Mesenchymal stem cell (in vitro differentiated cells and primary cell): ENCODE measurements around the gene RNASE8.

Source experiments
- DNase-seq: peaks from one replicate; pipeline ENCODE4 v3.0.0-alpha.2; 2013
- H2AFZ ChIP-seq: one replicate; pipeline ENCODE4 v1.6.1; 2013; ENCODE audit warnings: low read depth, mild to moderate bottlenecking, control low read depth, inconsistent platforms, low read length, moderate library complexity
- H2AK5ac ChIP-seq: 2 replicates; pipeline ENCODE4 v1.6.1; 2013; ENCODE audit warnings: low read length, moderate library complexity, mild to moderate bottlenecking, inconsistent platforms; ENCODE audit not compliant: severe bottlenecking
- H2BK120ac ChIP-seq: one replicate; pipeline ENCODE4 v1.6.1; 2013; ENCODE audit warnings: low read depth, mild to moderate bottlenecking, inconsistent platforms, low read length, moderate library complexity
- H2BK12ac ChIP-seq, 2 experiments: one replicate each; pipeline ENCODE4 v1.6.1; 2013; ENCODE audit warnings: inconsistent platforms in 2 of 2, low read length in 2 of 2, mild to moderate bottlenecking in 2 of 2, moderate library complexity in 2 of 2, control low read depth in 1 of 2
- H2BK15ac ChIP-seq: one replicate; pipeline ENCODE4 v1.6.1; 2013; ENCODE audit warnings: mild to moderate bottlenecking, low read depth, inconsistent platforms; ENCODE audit not compliant: poor library complexity, severe bottlenecking
- H2BK5ac ChIP-seq: 2 replicates; pipeline ENCODE4 v1.6.1; 2013; ENCODE audit warnings: low read depth, mild to moderate bottlenecking, low read length, control low read depth, inconsistent platforms; ENCODE audit not compliant: poor library complexity, severe bottlenecking
- H3K14ac ChIP-seq, 2 experiments: one replicate each; pipeline ENCODE4 v1.6.1; 2013; ENCODE audit warnings: inconsistent platforms in 2 of 2, low read length in 2 of 2, control low read depth in 1 of 2, mild to moderate bottlenecking in 1 of 2, moderate library complexity in 1 of 2
- H3K18ac ChIP-seq, 2 experiments: one replicate each; pipeline ENCODE4 v1.6.1; 2013; ENCODE audit warnings: inconsistent platforms in 2 of 2, low read length in 2 of 2, control low read depth in 1 of 2, low read depth in 1 of 2, mild to moderate bottlenecking in 1 of 2
- H3K23ac ChIP-seq, 2 experiments: one replicate each; pipeline ENCODE4 v1.6.1; 2013; ENCODE audit warnings: inconsistent platforms in 2 of 2, low read length in 2 of 2, mild to moderate bottlenecking in 2 of 2, moderate library complexity in 2 of 2, control low read depth in 1 of 2
- H3K27ac ChIP-seq: 2 replicates; pipeline ENCODE4 v1.5.1; 2013; ENCODE audit warnings: mild to moderate bottlenecking, moderate library complexity, low read length, control low read depth, inconsistent platforms; ENCODE audit not compliant: poor library complexity, severe bottlenecking
- H3K27me3 ChIP-seq, 2 experiments: 2 replicates each; pipeline versions ENCODE4 v1.6.1 to v1.7.0; 2013; ENCODE audit warnings: low read length in 2 of 2, mild to moderate bottlenecking in 2 of 2, moderate library complexity in 2 of 2, control low read depth in 1 of 2, inconsistent platforms in 1 of 2; ENCODE audit not compliant: control insufficient read depth in 1 of 2, insufficient read depth in 1 of 2
- H3K36me3 ChIP-seq, 2 experiments: 2 replicates each; pipeline versions ENCODE4 v1.6.1 to v1.7.0; 2013; ENCODE audit warnings: low read length in 2 of 2, control low read depth in 1 of 2, inconsistent platforms in 1 of 2, low read depth in 1 of 2, mild to moderate bottlenecking in 1 of 2; ENCODE audit not compliant: insufficient read depth in 2 of 2, control insufficient read depth in 1 of 2
- H3K4ac ChIP-seq, 2 experiments: one replicate each; pipeline ENCODE4 v1.6.1; 2013; ENCODE audit warnings: inconsistent platforms in 2 of 2, low read length in 2 of 2, mild to moderate bottlenecking in 2 of 2, moderate library complexity in 2 of 2, control low read depth in 1 of 2, low read depth in 1 of 2
- H3K4me1 ChIP-seq: 2 replicates; pipeline ENCODE4 v1.6.1; 2013; ENCODE audit warnings: low read depth, low read length, control low read depth; ENCODE audit not compliant: control insufficient read depth, insufficient read depth
- H3K4me2 ChIP-seq: 2 replicates; pipeline ENCODE4 v1.6.1; 2013; ENCODE audit warnings: low read length, mild to moderate bottlenecking, inconsistent platforms; ENCODE audit not compliant: poor library complexity, severe bottlenecking
- H3K4me3 ChIP-seq, 2 experiments: 2 replicates each; pipeline versions ENCODE4 v1.5.1 to v1.7.0; 2013; ENCODE audit warnings: low read length in 2 of 2, mild to moderate bottlenecking in 2 of 2, control low read depth in 1 of 2, low read depth in 1 of 2; ENCODE audit not compliant: insufficient read depth in 1 of 2
- H3K79me1 ChIP-seq: replicated peaks from 2 replicates; pipeline ENCODE4 v1.6.1; 2013; ENCODE audit warnings: mild to moderate bottlenecking, control low read depth, low read length, inconsistent platforms; ENCODE audit not compliant: poor library complexity, severe bottlenecking
- H3K9ac ChIP-seq: 2 replicates; pipeline ENCODE4 v1.7.0; 2013; ENCODE audit warnings: mild to moderate bottlenecking, low read length, moderate library complexity
- H3K9me3 ChIP-seq: 2 replicates; pipeline ENCODE4 v1.7.0; 2013; ENCODE audit warnings: mild to moderate bottlenecking, low read length; ENCODE audit not compliant: control insufficient read depth
- H4K8ac ChIP-seq: one replicate; pipeline ENCODE4 v1.6.1; 2013; ENCODE audit warnings: inconsistent platforms, mild to moderate bottlenecking, low read length, moderate library complexity
- H4K91ac ChIP-seq: one replicate; pipeline ENCODE4 v1.6.1; 2013; ENCODE audit warnings: mild to moderate bottlenecking, low read length, inconsistent platforms
- WGBS: methylation state at CpG from one replicate; pipeline ENCODE4 v1.1.7; 2013; ENCODE audit warnings: mixed read lengths; 5-methylcytosine and 5-hydroxymethylcytosine counted together

RNASE8 gene

GRCh38 chr14:21101802-21102413, 44.3 kb downstream of the RNASE8 start:
- DNase-seq: no peak

GRCh38 chr14:21102521-21103410, 45.1 kb downstream of the RNASE8 start:
- no peak overlapping the region for H2BK5ac ChIP-seq
- no peaks in the 10 kb centered on the region for H3K9me3 ChIP-seq
- H2AK5ac ChIP-seq: peak overlapping the region; percentile 37
- no peak overlapping the region for H4K91ac ChIP-seq
- 30% methylated on average over 9 of the region's 9 CpGs for WGBS
- no peak for DNase-seq
- H2BK15ac ChIP-seq: no peak overlapping the region
- H2BK120ac ChIP-seq: no peak overlapping the region
- H4K8ac ChIP-seq: no peak overlapping the region
- peak overlapping the region in 1 of 2 experiments; percentile 93 for H3K4me3 ChIP-seq
- H2BK12ac ChIP-seq: no peak overlapping the region
- H3K23ac ChIP-seq: no peak overlapping the region
- H3K79me1 ChIP-seq: peaks cover 12% of the 10 kb centered on the region
- no peaks in the 10 kb centered on the region for H3K27me3 ChIP-seq
- H3K18ac ChIP-seq: no peak overlapping the region
- H3K27ac ChIP-seq: no peak overlapping the region
- H3K4me2 ChIP-seq: peak overlapping the region; percentile 35
- H3K14ac ChIP-seq: no peak overlapping the region
- no peak overlapping the region for H3K4ac ChIP-seq
- H3K4me1 ChIP-seq: peaks cover 25% of the 10 kb centered on the region
- H3K36me3 ChIP-seq: no peaks in the 10 kb centered on the region
- peak overlapping the region; percentile 99 for H3K9ac ChIP-seq
- H2AFZ ChIP-seq: peak overlapping the region; percentile 36

More at GRCh38 chr14:21101802-21102413, 44.3 kb downstream of the RNASE8 start:
- WGBS: 75% methylated on average over 6 of the region's 8 CpGs
- peak overlapping the region; percentile 99 for H3K9ac ChIP-seq
- H3K4me2 ChIP-seq: no peak overlapping the region
- H3K27me3 ChIP-seq: no peaks in the 10 kb centered on the region
- H3K36me3 ChIP-seq: no peaks in the 10 kb centered on the region
- H3K4me1 ChIP-seq: peaks cover 23% of the 10 kb centered on the region
- no peaks in the 10 kb centered on the region for H3K9me3 ChIP-seq
- no peak overlapping the region for H4K8ac ChIP-seq
- H2AFZ ChIP-seq: no peak overlapping the region
- no peak overlapping the region for H3K4me3 ChIP-seq
- H2BK15ac ChIP-seq: no peak overlapping the region
- H3K18ac ChIP-seq: no peak overlapping the region
- H3K14ac ChIP-seq: no peak overlapping the region
- no peak overlapping the region for H2BK5ac ChIP-seq
- H3K27ac ChIP-seq: no peak overlapping the region
- no peak overlapping the region for H4K91ac ChIP-seq
- H3K79me1 ChIP-seq: peaks cover 12% of the 10 kb centered on the region
- no peak overlapping the region for H2BK12ac ChIP-seq
- H3K4ac ChIP-seq: no peak overlapping the region
- no peak overlapping the region for H2BK120ac ChIP-seq
- peak overlapping the region; percentile 1 for H2AK5ac ChIP-seq
- no peak overlapping the region for H3K23ac ChIP-seq

DNA sequence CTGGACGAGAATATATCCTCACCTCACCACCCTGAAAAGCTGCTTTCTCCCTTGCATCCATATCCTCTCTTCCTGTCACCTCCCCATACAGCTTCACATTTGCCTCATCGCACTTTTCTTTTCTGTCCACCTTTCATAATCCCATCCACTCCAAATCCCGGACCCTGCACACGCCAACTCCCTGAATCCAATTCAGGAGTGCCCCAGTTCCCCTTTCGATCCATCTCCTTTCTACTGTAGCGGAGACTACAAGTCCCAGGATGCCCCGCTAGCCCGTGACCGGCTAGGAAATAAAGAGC, 45.7 kb downstream of the RNASE8 start:
- no peaks in the 10 kb centered on the region for H3K36me3 ChIP-seq
- H3K27ac ChIP-seq: no peak overlapping the region
- no peak overlapping the region for H4K91ac ChIP-seq
- H2BK120ac ChIP-seq: no peak overlapping the region
- no peak overlapping the region for H2BK5ac ChIP-seq
- peak overlapping the region; percentile 36 for H2AFZ ChIP-seq
- H2AK5ac ChIP-seq: peak overlapping the region; percentile 37
- no peak overlapping the region for H2BK12ac ChIP-seq
- no peak overlapping the region for H3K4ac ChIP-seq
- H3K18ac ChIP-seq: no peak overlapping the region
- peak overlapping the region; percentile 35 for H3K4me2 ChIP-seq
- no peaks in the 10 kb centered on the region for H3K9me3 ChIP-seq
- peak overlapping the region; percentile 99 for H3K9ac ChIP-seq
- no peak for DNase-seq
- H3K14ac ChIP-seq: no peak overlapping the region
- no peak overlapping the region for H3K23ac ChIP-seq
- no peak overlapping the region for H2BK15ac ChIP-seq
- H3K4me1 ChIP-seq: peaks cover 25% of the 10 kb centered on the region
- peak overlapping the region in 1 of 2 experiments; percentile 93 for H3K4me3 ChIP-seq
- H3K79me1 ChIP-seq: peaks cover 12% of the 10 kb centered on the region
- H4K8ac ChIP-seq: peak overlapping the region; percentile 33
- no peaks in the 10 kb centered on the region for H3K27me3 ChIP-seq
- under 1% methylated on average over 8 of the region's 9 CpGs for WGBS
